Limb (tissue), 2 donors: ENCODE results near the gene STK11IP.
A peak's percentile ranks its signal among the peaks of the same experiment; 100 is the strongest.

Experiments used
- DNase-seq, 2 donors: peaks; one replicate each; pipeline ENCODE4 v3.0.0-alpha.2; 2016; ENCODE audit errors: extremely low spot score in 2 of 2

The STK11IP gene

DNA sequence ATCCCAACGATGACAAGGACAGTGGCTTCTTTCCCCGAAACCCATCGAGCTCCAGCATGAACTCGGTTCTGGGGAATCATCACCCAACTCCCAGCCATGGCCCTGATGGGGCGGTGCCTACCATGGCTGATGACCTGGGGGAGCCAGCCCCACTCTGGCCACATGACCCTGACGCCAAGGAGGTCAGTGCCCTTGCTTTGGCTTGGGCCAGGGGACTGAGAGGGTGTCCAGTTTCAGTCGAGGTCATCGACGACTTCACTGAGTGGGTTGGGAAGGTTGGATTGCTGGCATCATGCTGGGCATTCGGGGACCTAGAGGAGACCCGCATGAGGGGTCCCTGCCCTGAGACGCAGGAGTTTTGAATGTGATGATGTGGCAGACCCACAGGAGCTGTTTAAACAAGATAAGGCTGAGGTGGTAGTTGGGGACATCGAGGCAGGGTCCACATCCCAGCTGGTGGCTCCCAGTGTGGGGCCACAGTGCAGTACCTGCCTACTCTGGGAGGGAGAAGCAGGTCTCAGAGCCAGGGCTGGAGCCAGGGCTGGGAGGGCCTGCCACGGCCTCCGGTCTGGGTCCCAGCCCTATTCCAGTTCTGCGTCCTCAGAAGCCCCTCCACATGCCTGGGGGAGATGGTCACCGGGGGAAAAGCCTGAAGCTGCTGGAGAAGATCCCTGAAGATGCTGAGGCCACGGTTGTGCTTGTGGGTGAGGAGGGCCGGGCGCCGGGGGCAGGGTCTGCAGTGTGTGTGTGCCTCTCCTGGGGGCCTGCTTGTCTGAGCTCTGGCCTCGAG, 35.8 kb downstream of the STK11IP start:
- peak in 1 of 2 donors; percentile 20 for DNase-seq

GRCh38 chr2:219634171-219634940, 36.7 kb downstream of the STK11IP start:
- peak in 1 of 2 donors; percentile 21 for DNase-seq

DNA sequence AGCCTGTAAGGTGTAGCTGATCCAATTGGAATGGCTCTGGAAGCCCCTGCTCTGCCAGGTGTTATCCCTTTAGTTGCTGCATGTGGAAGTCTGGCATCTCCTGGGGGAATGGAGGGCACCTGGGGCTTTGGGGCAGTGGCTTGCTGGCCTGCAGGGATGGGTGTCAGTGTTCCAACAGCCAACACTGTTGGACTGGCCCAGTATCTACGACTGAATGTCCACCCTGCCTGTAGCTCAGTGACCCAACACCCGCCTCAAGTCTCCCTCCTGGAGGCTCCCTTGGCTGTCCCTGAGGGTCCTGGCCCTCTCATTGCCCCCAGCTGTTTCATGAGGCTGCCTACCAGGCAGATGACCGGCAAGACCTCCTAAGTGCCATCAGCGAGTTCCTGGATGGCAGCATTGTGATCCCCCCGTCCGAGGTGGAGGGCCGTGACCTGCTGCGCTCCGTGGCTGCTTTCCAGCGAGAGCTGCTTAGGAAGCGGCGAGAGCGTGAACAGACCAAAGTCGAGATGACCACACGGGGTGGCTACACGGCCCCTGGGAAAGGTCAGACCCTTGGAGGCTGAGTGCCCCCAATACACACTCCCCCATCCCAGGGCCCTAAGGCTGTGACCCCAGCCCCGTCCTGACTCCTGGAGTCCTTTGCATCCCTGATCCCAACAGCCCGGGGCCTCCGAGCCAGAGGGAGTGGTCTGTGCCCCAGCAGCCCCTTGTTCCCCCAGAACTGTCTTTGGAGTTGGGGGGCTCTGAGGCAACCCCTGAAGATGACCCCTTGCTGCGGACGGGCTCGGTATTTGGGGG, 37.5 kb downstream of the STK11IP start:
- DNase-seq: peak in 1 of 2 donors; percentile 18

- DNase-seq: peak in 1 of 2 donors; percentile 16
These were observed 38.7 kb downstream of the STK11IP start for GRCh38 chr2:219636144-219636915.

GRCh38 chr2:219636941-219637841, 39.5 kb downstream of the STK11IP start:
- DNase-seq: no peak

DNA sequence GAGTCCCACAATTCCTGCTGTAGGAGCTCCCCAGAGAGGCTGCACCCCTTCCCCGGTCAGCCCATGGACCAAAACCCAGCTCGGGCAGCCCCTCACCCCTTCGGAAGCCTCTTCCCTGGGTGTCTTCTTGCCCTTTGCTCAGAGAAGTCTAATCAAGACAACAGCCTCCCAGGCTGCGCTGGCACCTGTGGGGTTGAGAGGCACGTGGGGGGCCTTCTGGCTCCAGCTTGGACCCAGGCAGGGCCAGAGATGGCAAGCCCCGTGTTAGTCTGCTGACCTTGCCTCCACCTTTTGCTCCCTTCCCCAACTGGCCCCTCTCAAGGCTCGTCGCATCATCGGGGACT, 40.2 kb downstream of the STK11IP start:
- peak in 1 of 2 donors; percentile 21 for DNase-seq

- DNase-seq: peak in 1 of 2 donors; percentile 17
These were observed 40.7 kb downstream of the STK11IP start for GRCh38 chr2:219638217-219638947.

DNA sequence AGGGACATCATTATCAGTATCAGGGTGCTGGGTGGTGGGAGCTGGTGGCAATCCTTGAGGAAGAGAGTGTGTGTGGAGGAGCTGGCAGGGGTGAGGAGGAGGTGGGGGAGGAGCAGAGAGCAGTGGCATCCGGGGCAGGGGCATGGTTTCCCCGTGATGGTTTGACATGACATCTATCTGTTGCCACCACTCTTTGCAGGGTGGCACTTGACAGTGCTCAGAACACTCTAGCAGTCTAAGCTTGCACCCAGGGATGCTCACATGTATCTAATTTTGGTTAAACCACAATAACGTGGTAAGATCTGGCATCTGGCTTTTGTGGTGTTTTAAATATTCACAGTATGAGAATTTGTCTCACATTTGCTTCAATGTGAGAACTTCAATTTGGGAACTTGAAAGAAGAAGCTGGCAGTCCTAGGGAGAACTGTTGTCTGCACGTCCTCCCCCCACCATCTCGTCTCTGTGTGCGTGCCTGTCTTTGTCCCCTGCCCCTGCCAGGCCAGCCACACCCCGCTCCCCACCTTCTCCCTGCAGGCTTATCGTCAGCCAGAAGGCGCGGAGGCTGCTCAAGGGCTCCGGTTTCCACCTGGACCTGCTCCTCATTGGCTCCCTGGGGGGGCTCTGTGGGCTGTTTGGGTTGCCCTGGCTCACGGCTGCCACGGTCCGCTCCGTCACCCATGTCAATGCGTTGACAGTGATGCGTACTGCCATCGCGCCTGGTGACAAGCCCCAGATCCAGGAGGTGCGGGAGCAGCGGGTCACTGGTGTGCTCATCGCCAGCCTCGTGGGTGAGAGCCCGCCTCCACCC, 41.5 kb downstream of the STK11IP start:
- DNase-seq: peak in 1 of 2 donors; percentile 26

- DNase-seq: no peak
These were observed 43.9 kb downstream of the STK11IP start for GRCh38 chr2:219641390-219642068.

DNA sequence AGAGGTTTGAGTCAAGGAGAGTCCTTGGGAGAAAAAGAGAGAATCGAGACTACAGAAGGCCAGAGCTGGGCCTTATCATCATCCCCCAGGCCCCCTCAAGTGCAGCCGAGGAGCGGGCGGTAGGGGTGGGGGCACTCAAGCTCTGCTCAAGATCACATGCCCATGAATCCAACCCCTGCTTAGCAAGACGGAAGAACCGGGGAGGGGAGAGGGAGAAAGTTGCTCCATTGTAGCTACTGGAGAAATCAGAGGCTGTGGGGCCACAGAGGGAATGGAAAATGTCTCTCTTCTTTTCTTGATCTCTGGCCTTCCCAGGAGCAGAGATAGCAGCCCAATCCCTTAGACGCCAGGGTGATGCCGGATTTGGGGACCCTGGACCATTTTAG, 44.4 kb downstream of the STK11IP start:
- DNase-seq: no peak

- DNase-seq: peak; percentile 94 to 97
These were observed 44.9 kb downstream of the STK11IP start for GRCh38 chr2:219642465-219643083.

- DNase-seq: peak in 1 of 2 donors; percentile 26
These were observed 45.4 kb downstream of the STK11IP start for GRCh38 chr2:219643084-219643473.

DNA sequence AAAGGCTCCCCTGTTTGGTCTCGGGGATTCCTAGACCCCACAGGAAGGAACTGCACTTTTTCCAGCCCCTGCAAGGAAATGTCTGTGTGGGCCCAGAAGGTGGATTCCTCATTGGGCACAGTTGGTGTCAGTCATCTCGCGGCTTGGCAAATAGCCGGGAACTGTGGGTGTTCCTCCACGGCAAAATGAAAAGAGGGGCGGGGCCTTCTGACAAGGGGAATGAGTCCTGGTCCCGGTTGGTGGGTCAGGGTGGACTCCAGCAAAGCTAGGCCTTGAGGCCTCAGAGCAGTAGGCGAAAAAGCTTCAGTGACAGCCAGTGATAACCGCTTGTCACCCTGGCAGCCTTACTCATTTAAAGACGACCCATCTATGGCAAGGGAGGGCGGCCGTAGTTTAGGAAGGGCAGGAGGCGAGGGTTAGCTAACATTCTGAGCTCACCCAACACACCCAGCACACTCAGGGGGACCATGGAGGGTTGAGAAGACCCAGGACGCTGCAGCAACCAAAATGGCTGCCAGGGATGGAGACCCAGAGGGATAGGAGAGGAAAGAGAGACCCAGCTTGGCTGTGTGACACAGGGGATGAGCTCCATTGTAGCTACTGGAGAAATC, 46.2 kb downstream of the STK11IP start:
- DNase-seq: peak in 1 of 2 donors; percentile 45

- DNase-seq: peak; percentile 36 to 46
These were observed 47.3 kb downstream of the STK11IP start for GRCh38 chr2:219644801-219645480.

- DNase-seq: peak in 1 of 2 donors; percentile 32
These were observed 48.2 kb downstream of the STK11IP start for GRCh38 chr2:219645631-219646527.
